K562 (cell line): Measurements from ENCODE around the gene TBL2. TPM values are rescaled to one million over a fixed set of nuclear protein-coding genes. Genes with fewer than 3 reads are reported as not detected.

Experiments used
- ADNP ChIP-seq: fragments of 200-800 bp; sonication (Bioruptor generic); IDR thresholded peaks from 2 replicates; pipeline ENCODE4 v1.6.1; 2016; ENCODE audit warnings: missing genetic modification characterization, missing compliant biosample characterization
- BACH1 ChIP-seq: fragments of 200-800 bp; sonication (Bioruptor generic); IDR thresholded peaks from 2 replicates; pipeline ENCODE4 v1.6.1; 2016; ENCODE audit warnings: missing genetic modification characterization, missing compliant biosample characterization
- DMBX1 ChIP-seq: fragments of 250-450 bp; sonication (Bioruptor Pico); IDR thresholded peaks from 2 replicates; pipeline ENCODE4 v1.8.0; 2022; ENCODE audit warnings: inconsistent platforms, mild to moderate bottlenecking, moderate library complexity, borderline replicate concordance
- EP400 ChIP-seq: fragments of 450-650 bp; IDR thresholded peaks from 2 replicates; pipeline ENCODE4 v1.6.1; 2017; ENCODE audit warnings: antibody characterized with exemption, mild to moderate bottlenecking, moderate library complexity
- FOXK2 ChIP-seq, 2 experiments: fragments of 450-650 bp; IDR thresholded peaks in 1 of 2; conservative IDR thresholded peaks in 1 of 2; 2 replicates each; pipeline ENCODE4 v1.6.1; 2016; ENCODE audit warnings: low read depth in 2 of 2, mild to moderate bottlenecking in 1 of 2
- FOXO4 ChIP-seq: fragments of 450-650 bp; formaldehyde crosslinking; IDR thresholded peaks from 2 replicates; pipeline ENCODE4 v1.4.0; 2020; ENCODE audit warnings: mild to moderate bottlenecking, moderate library complexity
- MLLT1 ChIP-seq, 2 experiments: fragments of 450-650 bp; IDR thresholded peaks; 2 replicates each; pipeline ENCODE4 v1.6.1; 2016
- NBN ChIP-seq: fragments of 450-650 bp; IDR thresholded peaks from 2 replicates; pipeline ENCODE4 v1.6.1; 2016; ENCODE audit warnings: low read depth, mild to moderate bottlenecking
- PKNOX1 ChIP-seq: fragments of 450-650 bp; IDR thresholded peaks from 2 replicates; pipeline ENCODE4 v1.6.1; 2016
- ZBTB2 ChIP-seq: fragments of 450-650 bp; IDR thresholded peaks from 2 replicates; pipeline ENCODE4 v1.6.1; 2016; ENCODE audit warnings: antibody characterized with exemption
- ZNF398 ChIP-seq: fragments of 250-450 bp; sonication (Bioruptor Pico); IDR thresholded peaks from 2 replicates; pipeline ENCODE4 v1.8.0; 2021; ENCODE audit warnings: moderate library complexity, mild to moderate bottlenecking, inconsistent platforms
- polyA plus RNA-seq, 8 experiments: library from polyadenylated mRNA; depleted of rRNA in 4 of 8; stranded (reverse) in 5 of 8; unstranded in 3 of 8; fragments of >200 nt; fragmentation: Nextera tagmentation in 2 of 8; fragmentation: Illumina TruSeq in 1 of 8; extraction: Ambion mirVana in 2 of 8; extraction: Trizol in 1 of 8; gene quantifications; 2 replicates each; pipeline versions ENCODE4 v1.2.1 to v1.2.3, GENCODE V29; 2011 to 2014; ENCODE audit warnings: inconsistent platforms in 1 of 8, missing spikeins in 1 of 8
- total RNA-seq, 7 experiments: library from RNA; depleted of rRNA in 6 of 7; stranded (reverse); fragments of >200 nt in 6 of 7; fragmentation: Illumina TruSeq in 2 of 7; extraction: Trizol in 2 of 7; gene quantifications; 2 replicates each; pipeline versions ENCODE4 v1.2.1 to v1.2.3, GENCODE V29; 2011 to 2021; ENCODE audit warnings: low replicate concordance in 1 of 7

The TBL2 gene
- total and polyA plus RNA-seq, 9 of the 15 experiments (the other 6 are each of a cell fraction or from before 2014, with no cell fraction given): 2.5 to 123 (median 49.2) TPM

- no peak for TF ChIP-seq ZNF398 (CRISPR knock-in tag)
- TF ChIP-seq ZBTB2: no peak
- peak; percentile 15; the same call in 1 of the 2 replicates for TF ChIP-seq EP400
- TF ChIP-seq MLLT1 (IDR thresholded peaks at IDR 0.05): no peak; a peak in 1 of 4 replicates
- 0 out of 2 replicates have a peak, but pooled peaks have one; percentile 3 for TF ChIP-seq BACH1
- TF ChIP-seq ADNP: no peak
- TF ChIP-seq FOXO4 (CRISPR knock-in tag): no peak
- no peak for TF ChIP-seq FOXK2 (conservative IDR thresholded peaks at IDR 0.05 in 1 of 2, IDR thresholded peaks at IDR 0.05 in 1 of 2; ENCODE audit: low read depth in 2 of 2)
- no peak for TF ChIP-seq NBN
- TF ChIP-seq DMBX1 (CRISPR knock-in tag): 0 out of 2 replicates have a peak, but pooled peaks have one; percentile 45
- TF ChIP-seq PKNOX1: peak; percentile 71
Measured at GRCh38 chr7:73519867-73520672, 58.3 kb downstream of the TBL2 start (continued).
